K562 (cell line): ENCODE results near the gene SOSTDC1. TPM values are rescaled to one million over a fixed set of nuclear protein-coding genes. Genes with fewer than 3 reads are reported as not detected.

Experiments used
- ATAC-seq: fragments of 200-7000 bp; cut with Tn5 transposase; 3 replicates; pipeline ENCODE4 v1.9.1; 2020; ENCODE audit warnings: moderate library complexity
- BruUV-seq: library from RNA; stranded (reverse); fragments of 400-500 nt; replicated peaks from 2 replicates; lab custom pipeline; 2021; lab: Mats Ljungman, UMichigan
- CTCF ChIA-PET: fragments of 300-600 bp; formaldehyde crosslinking; extraction: SDS; loops from one replicate; lab custom pipeline; 2021; ENCODE audit warnings: low intra/inter-chr PET ratio; lab: Yijun Ruan, JAX
- POLR2A ChIA-PET: fragments of 300-600, 350-650 bp; sonication (Branson Sonifier 250); formaldehyde crosslinking; extraction: SDS; loops from one replicate; lab custom pipeline; 2021; ENCODE audit warnings: antibody characterized with exemption, inconsistent platforms; lab: Yijun Ruan, JAX
- DNase-seq, 4 experiments: peaks; one replicate each; pipeline versions ENCODE4 v3.0.0 to v3.0.0-alpha.2; 2011 to 2018; ENCODE audit warnings: low spot score in 3 of 4, mixed read lengths in 3 of 4; ENCODE audit errors: extremely low read depth in 1 of 4
- FAIRE-seq: peaks from 2 replicates; lab custom pipeline; 2011; peaks lifted over from hg19 to GRCh38; lab: Jason Lieb, UNC
- H2AFZ ChIP-seq: 2 replicates; pipeline ENCODE4 v1.6.0; 2011; ENCODE audit warnings: low read depth, low read length, control low read depth, inconsistent platforms
- H3K27ac ChIP-seq: fragments of 200-600 bp; 3 replicates; pipeline ENCODE4 v1.8.0; 2011; ENCODE audit warnings: low read depth, mild to moderate bottlenecking, control low read depth, inconsistent platforms, low read length, moderate library complexity, mixed read lengths; ENCODE audit errors: extremely low read depth
- H3K27me3 ChIP-seq, 2 experiments: fragments of 300-600 bp in 1 of 2; 2 replicates in 1 of 2; 3 replicates in 1 of 2; pipeline versions ENCODE4 v1.6.0 to v1.8.0; 2011; ENCODE audit warnings: inconsistent platforms in 2 of 2, low read length in 2 of 2, mild to moderate bottlenecking in 1 of 2, mixed read lengths in 1 of 2, moderate library complexity in 1 of 2; ENCODE audit not compliant: control insufficient read depth in 2 of 2, insufficient read depth in 2 of 2
- H3K36me3 ChIP-seq: fragments of 300-600 bp; 3 replicates; pipeline ENCODE4 v1.8.0; 2011; ENCODE audit warnings: mild to moderate bottlenecking, low read length, inconsistent platforms; ENCODE audit not compliant: control insufficient read depth, insufficient read depth
- H3K4me1 ChIP-seq, 2 experiments: fragments of 200-600 bp in 1 of 2; replicated peaks in 1 of 2; 2 replicates in 1 of 2; 3 replicates in 1 of 2; pipeline versions ENCODE4 v1.5.1 to v1.8.0; 2011; ENCODE audit warnings: inconsistent platforms in 2 of 2, low read length in 2 of 2, mild to moderate bottlenecking in 1 of 2, mixed read lengths in 1 of 2, moderate library complexity in 1 of 2; ENCODE audit not compliant: control insufficient read depth in 2 of 2, insufficient read depth in 2 of 2
- H3K4me2 ChIP-seq: 2 replicates; pipeline ENCODE4 v1.6.1; 2011; ENCODE audit warnings: low read length, control low read depth, inconsistent platforms, mixed read lengths; ENCODE audit not compliant: insufficient read depth
- H3K4me3 ChIP-seq: fragments of 200-600 bp; sonication (generic), shearing (Covaris generic); 2 replicates; pipeline ENCODE4 v1.5.1; 2016; ENCODE audit warnings: control low read depth, inconsistent platforms
- H3K79me2 ChIP-seq: fragments of 200-600 bp; 3 replicates; pipeline ENCODE4 v1.8.0; 2011; ENCODE audit warnings: low read length, inconsistent platforms; ENCODE audit not compliant: control insufficient read depth, insufficient read depth
- H3K9ac ChIP-seq, 2 experiments: 2 replicates each; pipeline versions ENCODE4 v1.6.0 to v1.6.1; 2011; ENCODE audit warnings: low read depth in 2 of 2, low read length in 2 of 2, control low read depth in 1 of 2, inconsistent platforms in 1 of 2, mild to moderate bottlenecking in 1 of 2, mixed read lengths in 1 of 2; ENCODE audit not compliant: insufficient read depth in 1 of 2
- H3K9me1 ChIP-seq: one replicate; pipeline ENCODE4 v1.6.0; 2011; ENCODE audit warnings: inconsistent platforms, mild to moderate bottlenecking, low read length, moderate library complexity; ENCODE audit not compliant: control insufficient read depth, insufficient read depth
- H3K9me3 ChIP-seq: replicated peaks from 2 replicates; pipeline ENCODE4 v1.5.1; 2011; ENCODE audit warnings: low read depth, low read length, inconsistent platforms; ENCODE audit not compliant: control insufficient read depth, insufficient read depth
- H4K20me1 ChIP-seq: replicated peaks from 2 replicates; pipeline ENCODE4 v1.6.1; 2011; ENCODE audit warnings: low read length, inconsistent platforms, mixed read lengths; ENCODE audit not compliant: control insufficient read depth, insufficient read depth
- CREB3L1 ChIP-seq: fragments of 450-650 bp; IDR thresholded peaks from 2 replicates; pipeline ENCODE4 v1.6.1; 2014; ENCODE audit warnings: low read depth, mild to moderate bottlenecking, moderate library complexity, borderline replicate concordance
- DACH1 ChIP-seq: fragments of 450-650 bp; IDR thresholded peaks from 2 replicates; pipeline ENCODE4 v1.6.1; 2018; ENCODE audit not compliant: partially characterized antibody
- HDAC8 ChIP-seq: fragments of 450-650 bp; IDR thresholded peaks from 2 replicates; pipeline ENCODE4 v1.6.1; 2016; ENCODE audit warnings: mild to moderate bottlenecking, missing genetic modification characterization, moderate library complexity, missing compliant biosample characterization
- PRMT5 ChIP-seq: sonication (generic); formaldehyde crosslinking; IDR thresholded peaks from 2 replicates; pipeline ENCODE4 v1.5.0; 2020; ENCODE audit warnings: missing genetic modification reagents
- ZNF253 ChIP-seq: fragments of 250-450 bp; sonication (Bioruptor Pico); conservative IDR thresholded peaks from 2 replicates; pipeline ENCODE4 v1.6.1; 2021; ENCODE audit warnings: mild to moderate bottlenecking
- WGBS: fragments of 100-300 bp; shearing (Covaris generic); methylation state at CpG from one replicate; pipeline ENCODE4 v1.1.6; 2016; ENCODE audit warnings: low coverage, mixed read lengths; ENCODE audit not compliant: insufficient coverage; ENCODE audit errors: missing lambda C conversion rate; 5-methylcytosine and 5-hydroxymethylcytosine counted together
- in situ Hi-C: fragments of 300-500 bp; cut with MboI; formaldehyde crosslinking; loops from 4 replicates; pipeline ENCODE4 v1.15.0; 2018; ENCODE audit warnings: inconsistent platforms, mixed read lengths
- intact Hi-C: fragments of 100-400 bp; cut with micrococcal nuclease; formaldehyde crosslinking; loops from 2 replicates; pipeline ENCODE4 v1.14.2; 2022
- polyA plus RNA-seq, 8 experiments: library from polyadenylated mRNA; depleted of rRNA in 4 of 8; stranded (reverse) in 5 of 8; unstranded in 3 of 8; fragments of >200 nt; fragmentation: Nextera tagmentation in 2 of 8; fragmentation: Illumina TruSeq in 1 of 8; extraction: Ambion mirVana in 2 of 8; extraction: Trizol in 1 of 8; gene quantifications; 2 replicates each; pipeline versions ENCODE4 v1.2.1 to v1.2.3, GENCODE V29; 2011 to 2014; ENCODE audit warnings: inconsistent platforms in 1 of 8, missing spikeins in 1 of 8
- total RNA-seq, 7 experiments: library from RNA; depleted of rRNA in 6 of 7; stranded (reverse); fragments of >200 nt in 6 of 7; fragmentation: Illumina TruSeq in 2 of 7; extraction: Trizol in 2 of 7; gene quantifications; 2 replicates each; pipeline versions ENCODE4 v1.2.1 to v1.2.3, GENCODE V29; 2011 to 2021; ENCODE audit warnings: low replicate concordance in 1 of 7

SOSTDC1 gene
- total and polyA plus RNA-seq, 9 of the 15 experiments (the other 6 are each of a cell fraction or from before 2014, with no cell fraction given) = 8.3 to 48.6 (median 15.9) TPM

- peaks cover 24% of the 10 kb centered on the region for H3K79me2 ChIP-seq
- H3K4me2 ChIP-seq = peak overlapping the region; percentile 81
- H3K27me3 ChIP-seq = no peaks in the 10 kb centered on the region
- intact Hi-C loops (no loop called here), in situ Hi-C loops (no loop called here)
- 5% methylated on average over 10 of the region's 10 CpGs for WGBS
- peak overlapping the region; percentile 46; the same call in 1 of the 3 replicates for H3K27ac ChIP-seq
- ATAC-seq = peak; percentile 28
- no peaks in the 10 kb centered on the region; a peak in 1 of 5 replicates for H3K4me1 ChIP-seq
- H3K9me3 ChIP-seq = no peaks in the 10 kb centered on the region
- BruUV-seq = no TSS peak
- FAIRE-seq = peak; percentile 6
- peak overlapping the region; percentile 51 to 66; a peak in 3 of 4 replicates for H3K9ac ChIP-seq
- no peaks in the 10 kb centered on the region for H3K9me1 ChIP-seq
- ChIA-PET CTCF (no interaction called here), POLR2A (interaction anchor here (0.5 to 2.7 kb wide), 6 partner anchors 9 to 685 kb away, joined by 3 to 23 read pairs (median 3); no protein-coding TSS in a partner anchor)
- H3K4me3 ChIP-seq = peak overlapping the region; percentile 45
- no peaks in the 10 kb centered on the region for H4K20me1 ChIP-seq
- peak overlapping the region; percentile 91 for H2AFZ ChIP-seq
- H3K36me3 ChIP-seq = peaks cover 4% of the 10 kb centered on the region; the same call in 1 of the 3 replicates
- DNase-seq = peak in 1 of 4 experiments; percentile 26
- TF ChIP-seq HDAC8 (tag) (no peak), CREB3L1 (no peak), DACH1 (peak; percentile 9), ZNF253 (CRISPR knock-in tag) (no peak), PRMT5 (CRISPR knock-in tag) (no peak)
Measured at GRCh38 chr7:16463949-16464715, 1.4 kb downstream of the SOSTDC1 start.
